A549 treated with AZD9567 at 1 μM for 4 hours (cell line): ENCODE measurements around the gene FBXO9. TPM values are rescaled to one million over a fixed set of nuclear protein-coding genes. Genes with fewer than 3 reads are reported as not detected.

Experiments
- total RNA-seq: library from RNA; stranded (reverse); fragments of 200-300 nt; extraction: Qiagen RNA extraction; gene quantifications from 5 replicates; pipeline ENCODE4 v1.2.3, GENCODE V29; 2022; ENCODE audit not compliant: insufficient read depth

FBXO9 gene
- 18.3 to 43.1 TPM (median 38.4 TPM) in 5 replicates for total RNA-seq

DNA sequence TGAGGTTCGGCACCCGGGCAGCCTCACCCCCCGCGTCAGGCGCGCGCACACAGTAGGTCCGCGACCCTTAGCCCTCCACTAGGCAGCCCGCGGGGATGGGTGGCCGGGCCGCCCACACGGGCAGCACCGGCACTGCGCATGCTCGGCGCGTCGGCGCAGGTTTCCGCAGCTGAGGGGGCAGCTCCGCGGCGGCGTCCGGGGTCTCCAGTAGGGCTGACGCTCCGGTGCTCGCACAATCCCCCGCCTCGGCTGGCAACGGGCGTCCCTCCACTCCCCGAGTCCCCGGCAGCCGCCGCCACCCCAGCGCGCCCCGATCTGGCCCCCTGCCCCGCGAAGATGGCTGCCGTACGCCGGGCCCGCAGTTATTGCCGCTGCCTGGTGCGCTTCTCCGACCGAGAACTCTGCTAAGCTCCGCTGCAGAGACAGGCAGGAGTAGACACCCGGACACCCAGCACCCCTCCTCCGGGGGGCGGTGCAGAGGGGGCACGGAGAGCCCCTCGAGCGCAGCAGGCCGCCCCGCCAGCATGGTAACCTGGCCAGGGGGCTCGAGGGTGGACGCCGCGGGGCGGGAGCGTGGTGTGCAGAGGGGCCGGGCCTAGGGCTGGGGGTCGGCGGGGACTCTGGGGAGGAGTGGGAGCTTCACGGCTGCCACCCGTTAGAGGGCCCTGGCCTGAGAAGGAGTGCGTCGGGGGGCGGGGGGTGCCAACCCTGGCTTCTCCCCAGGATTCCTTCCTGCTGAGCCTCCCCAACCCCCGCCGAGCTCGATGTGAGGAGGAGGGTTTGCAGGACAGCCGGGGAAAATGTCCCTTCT, at the start of gene FBXO9:
Gene FBXO9 (plus strand): TSS at position 139 of the 811 bp plus-strand sequence. CDS start 386 bp downstream, at position 525.

DNA sequence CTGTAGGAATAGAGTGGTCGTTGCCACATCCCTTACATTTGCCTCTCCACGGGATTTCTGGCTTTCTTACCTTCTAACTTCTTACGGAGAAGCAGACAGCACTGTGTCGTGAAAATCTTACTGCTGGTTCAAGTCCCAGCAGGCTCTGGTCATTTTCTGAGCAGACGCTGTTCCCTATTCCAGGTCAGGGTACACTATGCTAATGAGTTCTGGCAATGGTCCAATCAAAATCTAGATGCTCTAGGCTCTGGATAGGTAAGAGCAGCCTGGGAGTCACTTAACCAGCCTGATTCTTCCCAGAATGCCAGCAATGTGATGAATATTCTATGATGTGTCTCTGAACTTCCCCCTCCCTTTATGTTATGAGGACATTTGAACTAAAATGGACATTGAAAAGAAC, 83.5 kb downstream of the FBXO9 start, which contains the start of gene GCM1:
Gene GCM1 (minus strand): TSS at position 158 of the 400 bp plus-strand sequence. CDS start 3,209 bp downstream, outside the sequence.

Other genes with a start within 250 kb of the FBXO9 start
- gene GSTA5, start 224.6 kb upstream of the FBXO9 start, total RNA-seq: not detected in 5 replicates
- not detected in 5 replicates for gene GSTA3, start 155.7 kb upstream of the FBXO9 start, total RNA-seq
- gene GSTA4, start 70.1 kb upstream of the FBXO9 start, total RNA-seq: 7.2 to 9.3 TPM (median 8.4 TPM) in 5 replicates
- 1.5 to 3.0 TPM (median 2.2 TPM) in 5 replicates for gene CILK1, start 3.6 kb upstream of the FBXO9 start, total RNA-seq
- 0.03 to 0.07 TPM (median 0.06 TPM) in 3 of 5 replicates, not detected in the others for gene GCM1, start 83.4 kb downstream of the FBXO9 start, total RNA-seq